GM11168 (cell line): ENCODE data around the gene SLAIN1.

Experiments
- in situ Hi-C: fragments of 300-500 bp; cut with MboI; formaldehyde crosslinking; loops from one replicate; pipeline ENCODE4 v1.12.0; 2022; ENCODE audit warnings: low sequenced_read_pairs; ENCODE audit not compliant: unreplicated experiment

The SLAIN1 gene

DNA sequence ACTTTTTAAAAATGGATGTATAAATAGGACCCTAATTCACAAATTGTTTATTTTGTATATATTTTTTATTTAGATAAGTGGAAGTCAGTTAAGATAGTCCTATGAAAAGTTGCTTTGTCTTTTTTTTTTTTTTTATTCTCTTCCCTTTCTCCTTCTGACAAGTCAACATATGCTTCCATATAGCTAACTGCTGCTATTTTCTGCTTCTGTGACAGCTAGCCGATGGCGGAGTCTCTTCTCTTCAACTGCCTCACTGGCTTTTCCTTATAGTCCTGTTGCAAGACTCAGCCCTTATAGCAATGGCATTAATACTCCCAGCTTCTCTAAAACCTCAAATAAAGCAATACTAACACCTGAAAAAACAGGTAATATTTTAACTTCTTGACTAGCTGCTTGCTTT is 45.3 kb downstream of the SLAIN1 start:
- in situ Hi-C loops = no loop called here

DNA sequence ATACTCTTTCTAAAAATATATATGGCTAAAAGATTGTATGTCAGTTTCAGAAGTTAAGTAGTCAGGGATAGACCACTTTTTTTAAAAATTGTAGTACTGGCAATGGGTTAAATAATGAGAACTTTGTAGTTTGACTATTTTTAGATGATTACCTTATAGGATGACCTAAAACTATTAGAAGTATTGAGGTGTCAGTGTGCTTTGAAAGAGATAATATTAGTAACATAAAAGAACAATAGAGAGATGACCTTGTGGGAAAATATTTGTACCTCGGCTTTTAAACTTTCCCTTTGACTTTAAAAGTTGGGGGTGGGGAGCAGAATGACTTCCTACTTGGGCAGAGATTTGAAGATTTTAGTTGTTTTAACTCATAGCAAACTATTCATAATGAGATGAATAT is 48.3 kb downstream of the SLAIN1 start:
- in situ Hi-C loops = no loop called here

DNA sequence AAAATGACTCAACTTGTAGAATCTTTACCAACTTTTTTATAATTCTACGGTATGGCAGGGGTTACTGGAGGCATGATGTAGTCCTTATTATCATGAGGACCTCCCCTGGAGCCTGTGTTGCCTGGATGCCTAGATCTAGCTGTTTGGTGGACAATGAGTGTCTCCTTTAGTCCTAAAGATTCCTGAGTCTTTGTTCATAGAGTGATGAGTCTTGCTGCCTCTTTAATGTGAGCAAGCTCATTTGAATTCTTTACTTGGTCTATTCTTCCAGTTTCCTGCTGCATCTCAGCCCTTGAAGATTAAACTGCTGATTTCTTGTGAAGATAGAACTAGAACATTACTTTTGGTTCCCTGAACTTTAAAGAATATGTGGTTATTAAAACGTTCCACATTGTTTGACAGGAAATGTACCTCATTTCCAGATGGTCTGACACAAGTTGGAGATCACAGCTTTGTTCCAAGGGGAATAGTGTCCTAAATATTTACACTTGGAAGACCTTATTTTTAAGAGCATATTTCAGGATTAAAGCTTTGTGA is 51.9 kb downstream of the SLAIN1 start:
- in situ Hi-C loops = no loop called here

DNA sequence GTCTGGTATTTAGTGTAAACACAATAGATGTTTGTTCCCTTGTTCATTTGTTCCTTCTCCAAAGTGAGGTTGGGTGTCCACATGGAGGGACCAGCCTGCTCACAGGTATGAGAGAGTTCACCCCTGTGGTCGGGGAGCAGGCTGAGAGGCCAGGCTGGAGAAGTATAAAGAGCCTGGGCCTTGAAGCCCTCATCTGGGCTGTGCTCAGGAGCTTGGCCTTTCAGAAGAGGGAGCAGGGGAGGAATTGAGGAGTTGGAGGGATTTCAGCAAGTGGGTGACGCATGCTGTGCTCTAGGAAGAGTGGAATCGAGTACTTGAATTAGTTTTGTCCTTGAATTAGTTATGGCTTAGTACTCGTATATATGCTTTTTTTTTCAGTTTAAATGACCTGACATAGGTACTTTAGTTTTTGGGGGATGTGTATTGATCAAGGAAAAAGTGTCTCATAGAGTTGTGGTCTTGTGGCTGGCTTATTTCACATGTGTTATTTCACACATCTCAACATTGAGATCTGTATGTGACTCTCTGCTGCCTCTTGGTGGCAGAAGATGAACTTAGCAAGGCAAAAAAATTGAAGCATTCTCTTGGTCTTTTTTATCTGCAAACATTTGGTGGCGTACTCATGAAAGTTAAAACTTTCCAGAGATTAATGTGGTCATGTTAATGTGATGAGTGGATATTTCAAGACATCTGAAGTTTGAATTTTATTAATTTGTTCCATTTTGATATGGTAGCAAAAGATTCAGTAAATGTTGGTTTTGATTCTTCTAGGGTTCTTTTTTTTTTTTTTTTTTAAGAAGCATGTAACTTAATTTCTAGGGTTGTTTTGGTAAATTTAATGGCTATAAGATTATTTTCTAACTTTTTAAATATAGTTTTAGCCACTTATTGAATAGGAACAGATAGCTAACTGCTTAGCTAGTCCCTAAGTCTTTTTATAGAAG is 54.3 kb downstream of the SLAIN1 start:
- in situ Hi-C loops = loop anchor here (5.0 kb wide), 1 partner anchor 159 kb away; no protein-coding TSS in a partner anchor

DNA sequence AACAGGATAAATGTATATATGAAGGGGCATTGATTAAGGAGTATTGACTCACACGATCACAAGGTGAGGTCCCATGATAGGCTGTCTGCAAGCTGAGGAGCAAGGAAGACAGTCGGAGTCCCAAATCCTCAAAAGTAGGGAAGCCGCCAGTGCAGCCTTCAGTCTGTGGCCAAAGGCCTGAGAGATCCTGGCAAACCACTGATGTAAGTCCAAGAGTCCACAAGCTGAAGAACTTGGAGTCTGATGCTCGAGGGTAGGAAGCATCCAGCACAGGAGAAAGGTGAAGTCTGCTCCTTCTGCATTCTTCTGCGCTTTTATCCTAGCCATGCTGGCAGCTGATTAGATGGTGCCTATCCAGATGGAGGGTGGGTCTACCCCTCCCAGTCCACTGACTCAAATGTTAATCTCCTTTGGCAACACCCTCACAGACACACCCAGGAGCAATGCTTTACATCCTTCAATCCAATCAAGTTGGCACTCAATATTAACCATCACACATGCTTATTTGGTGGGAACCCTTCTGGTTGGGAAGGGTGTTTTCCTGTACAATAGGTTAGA is 55.1 kb downstream of the SLAIN1 start:
- in situ Hi-C loops = loop anchor here (5.0 kb wide), 1 partner anchor 160 kb away; no protein-coding TSS in a partner anchor

DNA sequence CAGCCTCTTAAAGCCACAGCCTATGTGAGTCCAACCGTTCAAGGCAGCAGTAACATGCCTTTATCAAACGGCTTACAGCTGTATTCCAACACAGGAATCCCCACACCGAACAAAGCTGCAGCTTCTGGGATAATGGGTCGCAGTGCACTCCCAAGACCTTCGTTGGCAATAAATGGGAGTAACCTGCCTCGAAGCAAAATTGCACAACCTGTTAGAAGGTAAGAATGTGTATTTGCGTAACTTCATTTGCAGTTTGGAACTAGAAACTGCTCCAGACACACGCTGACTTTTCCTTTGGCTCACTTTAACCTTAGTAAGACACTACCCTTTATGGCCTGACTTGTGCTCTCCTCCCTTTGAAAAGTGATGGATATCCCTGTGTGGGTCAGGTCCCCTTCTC is 63.4 kb downstream of the SLAIN1 start:
- in situ Hi-C loops = no loop called here

DNA sequence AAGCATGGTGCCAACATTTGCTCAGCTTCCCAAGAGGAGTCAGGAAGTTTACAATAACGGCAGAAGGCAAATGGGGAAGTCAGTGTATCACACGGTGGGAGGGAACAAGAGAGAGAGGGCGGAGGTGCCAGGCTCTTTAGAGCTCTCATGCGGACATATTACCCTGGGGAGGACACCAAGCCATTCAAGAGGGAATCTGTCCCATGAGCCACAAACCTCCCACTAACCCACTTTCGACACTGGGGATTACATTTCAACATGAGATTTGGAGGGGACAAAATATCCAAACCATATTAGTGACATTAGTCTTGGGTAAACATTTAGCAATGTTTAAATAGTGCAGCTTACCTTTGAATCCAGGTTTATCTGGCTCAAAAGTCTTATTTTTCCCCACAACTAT is 69.9 kb downstream of the SLAIN1 start:
- in situ Hi-C loops = no loop called here

DNA sequence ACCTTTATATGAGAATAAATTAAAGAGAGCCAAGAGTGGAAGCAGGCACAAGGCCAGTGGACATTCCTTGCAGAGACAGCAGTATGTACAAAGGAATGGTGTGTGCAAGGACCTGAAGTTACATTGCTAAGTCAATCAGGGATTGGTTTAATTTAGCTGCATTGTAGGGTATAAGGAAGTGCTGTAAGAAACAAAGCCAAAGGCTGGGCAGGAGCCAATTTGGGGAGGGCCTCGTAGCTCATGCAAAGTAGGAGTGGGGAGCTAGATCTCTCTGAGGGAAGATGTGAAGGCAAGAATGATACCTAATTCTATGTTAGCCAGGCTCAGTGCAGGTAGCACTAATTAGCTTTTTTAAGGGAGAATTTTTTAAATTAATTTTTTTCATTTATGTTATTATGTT is 76.7 kb downstream of the SLAIN1 start:
- in situ Hi-C loops = loop anchor here (5.0 kb wide), 1 partner anchor 348 kb away; no protein-coding TSS in a partner anchor

DNA sequence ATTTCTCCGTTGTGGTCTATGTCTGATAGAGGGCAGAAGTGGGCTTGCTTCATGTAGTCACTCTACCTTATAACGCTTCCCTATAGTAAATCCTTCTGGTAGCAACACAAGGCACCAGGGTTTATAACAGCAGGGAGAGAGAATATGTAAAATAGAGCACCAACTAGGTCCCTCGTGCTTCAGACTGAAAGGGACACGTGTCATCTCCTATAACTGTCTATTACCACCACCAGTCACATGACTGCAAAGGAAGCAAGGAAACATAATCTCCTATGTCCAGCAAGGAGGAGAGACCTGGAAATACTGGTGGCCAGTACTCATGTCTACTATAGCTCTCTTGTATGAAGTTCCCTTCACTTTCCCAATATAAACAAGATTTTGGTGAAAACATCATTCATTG is 79.2 kb downstream of the SLAIN1 start:
- in situ Hi-C loops = no loop called here

DNA sequence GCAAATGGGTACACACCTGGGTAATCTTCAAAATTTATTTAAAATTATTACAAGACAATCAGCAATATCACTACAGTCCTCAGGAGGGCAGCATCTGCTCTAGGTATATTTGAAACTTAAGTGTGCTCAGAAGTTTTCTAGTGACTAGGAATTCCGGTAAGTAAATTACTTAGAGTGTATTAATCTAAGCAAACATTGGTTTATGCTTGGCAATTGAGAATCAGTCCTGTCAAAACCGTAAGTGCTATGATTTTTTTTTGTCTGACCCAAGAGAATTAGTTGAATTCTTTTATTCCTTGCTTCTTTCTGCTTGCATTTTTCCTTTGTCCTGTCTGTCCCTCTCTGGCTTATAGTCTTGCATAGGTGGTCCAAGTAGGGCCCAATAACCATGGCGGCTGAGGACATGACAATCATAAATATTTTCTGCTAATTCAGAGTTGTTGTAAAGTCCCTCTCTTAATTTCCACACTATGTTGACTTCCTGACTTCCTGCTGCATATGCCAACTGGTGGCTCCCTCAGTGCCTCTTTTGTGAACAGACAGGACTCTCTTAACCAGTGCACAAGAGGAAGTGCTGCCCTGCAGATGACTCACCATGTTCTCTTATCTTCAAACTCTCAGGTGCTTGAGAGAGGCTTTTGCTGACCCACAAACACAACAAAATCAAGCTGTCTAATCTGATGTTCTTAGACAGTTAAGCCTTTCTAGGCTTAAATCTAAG is 82.2 kb downstream of the SLAIN1 start:
- in situ Hi-C loops = no loop called here

DNA sequence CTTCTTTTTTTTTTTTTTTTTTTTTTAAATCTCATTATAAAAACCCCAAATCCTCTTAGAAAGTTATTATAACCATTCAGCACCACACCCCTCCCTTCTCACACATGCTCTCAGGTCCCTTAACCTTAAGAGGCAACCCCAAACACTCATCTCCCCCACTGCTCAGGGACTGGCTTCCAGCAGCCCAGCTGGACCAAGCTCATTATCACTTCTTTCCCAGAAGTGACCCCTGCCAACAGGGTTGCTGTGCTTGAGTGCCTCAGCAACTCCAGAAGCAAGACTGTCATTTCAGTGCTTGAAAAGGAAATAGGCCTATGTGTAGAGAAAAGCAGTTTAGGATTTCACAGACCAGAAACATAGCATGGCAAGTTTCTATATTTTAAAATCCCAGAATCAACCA is 84.3 kb downstream of the SLAIN1 start:
- in situ Hi-C loops = no loop called here

DNA sequence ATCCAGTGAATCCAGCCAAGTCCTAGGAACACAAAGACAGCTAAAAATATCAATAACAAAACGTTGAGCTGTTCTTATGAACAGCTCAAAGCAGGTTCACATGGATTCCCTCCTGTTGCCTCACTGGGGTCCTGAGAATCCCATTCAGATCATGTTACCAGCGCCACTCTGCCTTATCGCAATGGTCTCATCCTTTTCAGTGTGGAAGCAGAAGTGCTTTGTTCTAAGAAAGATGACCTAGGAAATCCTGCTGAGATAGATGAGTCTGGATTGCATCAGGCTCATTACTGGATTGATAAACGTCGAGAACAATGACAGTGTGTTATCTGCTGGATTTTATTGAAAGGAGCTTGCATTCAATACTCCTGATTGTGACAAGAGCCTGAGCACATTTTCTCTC is 87.0 kb downstream of the SLAIN1 start:
- in situ Hi-C loops = no loop called here

DNA sequence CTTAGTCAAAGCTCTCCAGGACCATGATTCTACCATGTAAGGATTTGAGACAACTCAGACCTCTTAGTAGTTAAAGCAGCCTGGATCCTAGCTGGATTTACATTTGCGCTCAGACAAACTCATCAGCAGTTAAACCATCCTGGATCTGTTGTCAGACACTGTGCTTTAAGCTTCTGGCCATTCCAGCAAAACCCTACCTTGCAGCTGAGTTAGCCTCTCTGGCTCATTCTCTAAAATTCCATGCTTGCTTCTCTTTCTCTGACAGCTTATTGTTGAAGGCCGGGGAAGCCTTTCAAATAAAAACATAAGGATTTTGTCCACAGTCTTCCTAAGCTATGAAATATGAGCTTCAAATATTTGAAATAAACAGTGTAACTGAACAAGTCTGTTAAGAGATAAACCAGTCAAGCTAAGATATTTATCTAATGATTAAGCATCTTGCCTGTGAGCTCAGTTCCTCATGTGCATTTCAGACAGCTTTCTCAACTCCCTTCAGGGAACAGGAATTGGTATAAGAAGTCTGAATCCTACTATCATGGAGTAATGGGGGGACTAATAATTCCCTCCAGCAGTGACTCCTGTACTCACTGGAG is 89.3 kb downstream of the SLAIN1 start:
- in situ Hi-C loops = no loop called here

DNA sequence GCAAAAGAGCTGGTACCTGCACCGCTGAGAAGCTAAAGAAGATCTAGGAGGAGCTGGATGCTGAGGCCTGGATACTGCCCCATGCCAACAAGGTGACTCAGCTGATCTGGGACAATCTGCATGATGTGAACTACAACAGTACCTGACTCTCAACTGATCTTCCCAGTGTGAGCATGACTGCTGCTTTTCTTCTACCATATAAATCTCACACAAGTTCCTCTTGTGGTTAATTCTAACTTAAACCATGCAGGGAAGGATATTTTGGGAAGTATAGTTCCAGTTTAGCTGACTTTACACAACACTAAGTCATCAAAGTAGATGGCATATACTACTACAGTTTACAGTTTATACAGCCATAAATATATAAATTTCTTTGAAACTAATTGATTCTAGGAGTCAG is 91.9 kb downstream of the SLAIN1 start:
- in situ Hi-C loops = no loop called here

DNA sequence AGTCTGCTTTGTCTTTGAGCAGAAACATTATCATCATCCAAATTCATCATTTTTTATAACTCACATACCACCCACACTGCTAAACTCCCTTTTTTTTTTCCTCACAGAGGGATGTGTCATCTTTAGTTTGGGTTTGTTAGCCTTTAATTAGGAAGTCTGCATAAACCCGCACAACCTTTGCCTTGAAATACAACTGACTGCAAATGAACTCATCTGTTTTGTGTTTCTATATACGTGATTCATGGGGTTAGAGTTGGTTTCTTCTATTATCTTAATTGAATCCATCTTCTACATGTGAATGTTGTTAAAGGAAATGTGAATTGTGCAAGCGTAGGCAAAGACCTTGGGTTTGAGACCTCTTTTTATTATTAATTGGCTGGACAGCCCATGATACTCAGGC is 102.7 kb downstream of the SLAIN1 start:
- in situ Hi-C loops = no loop called here

DNA sequence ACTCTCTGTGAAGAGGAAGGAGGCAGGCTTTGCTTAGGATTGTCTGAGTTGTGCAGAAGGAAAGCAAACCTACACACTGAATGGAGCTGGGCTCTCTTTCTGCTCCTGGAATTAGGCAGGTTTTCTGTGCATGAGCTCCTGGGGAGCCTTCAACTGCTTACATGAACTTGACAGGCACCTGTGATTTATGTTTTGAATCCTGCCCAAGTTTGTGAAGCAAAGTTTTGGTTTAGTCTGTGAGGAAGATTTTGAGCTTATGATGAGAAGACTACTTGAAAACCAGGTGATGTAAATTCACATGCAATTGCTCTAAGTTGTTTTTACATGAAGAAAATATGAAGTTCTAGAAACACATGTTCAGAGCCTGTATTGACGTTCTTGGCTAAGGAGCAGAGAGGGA is 109.0 kb downstream of the SLAIN1 start:
- in situ Hi-C loops = no loop called here

DNA sequence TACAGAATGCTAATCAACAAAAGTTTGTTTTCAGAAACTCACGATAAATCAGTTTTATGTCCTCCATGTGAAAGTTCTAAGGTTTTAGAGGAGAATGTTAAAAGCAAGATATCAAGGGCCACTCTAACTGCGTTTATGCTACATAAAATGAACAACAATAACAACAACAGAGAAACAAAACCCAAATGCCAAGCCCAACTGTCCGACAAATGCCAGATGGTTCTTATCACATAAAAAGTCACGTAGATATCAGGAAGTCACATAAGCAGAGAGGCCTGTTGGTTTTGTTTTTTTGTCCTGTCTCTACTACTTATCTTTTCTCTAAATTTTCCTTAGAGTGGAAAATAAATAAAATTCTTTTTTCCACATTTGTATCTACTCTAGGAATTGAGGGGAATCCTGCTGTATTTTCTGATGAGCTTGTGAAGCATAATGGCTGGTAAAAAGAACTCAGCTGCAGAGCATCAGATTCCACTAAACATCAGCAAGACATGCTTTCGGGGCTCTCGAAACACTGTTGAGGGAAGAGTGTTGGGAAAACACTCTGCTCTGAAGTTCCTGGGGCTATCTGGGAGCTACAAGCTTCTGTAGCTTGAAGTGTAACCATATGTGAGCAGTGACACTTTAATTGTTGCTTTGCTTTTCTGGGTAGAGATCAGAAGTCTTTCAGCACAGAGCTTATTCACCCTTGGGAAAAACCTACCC is 110.1 kb downstream of the SLAIN1 start:
- in situ Hi-C loops = no loop called here

DNA sequence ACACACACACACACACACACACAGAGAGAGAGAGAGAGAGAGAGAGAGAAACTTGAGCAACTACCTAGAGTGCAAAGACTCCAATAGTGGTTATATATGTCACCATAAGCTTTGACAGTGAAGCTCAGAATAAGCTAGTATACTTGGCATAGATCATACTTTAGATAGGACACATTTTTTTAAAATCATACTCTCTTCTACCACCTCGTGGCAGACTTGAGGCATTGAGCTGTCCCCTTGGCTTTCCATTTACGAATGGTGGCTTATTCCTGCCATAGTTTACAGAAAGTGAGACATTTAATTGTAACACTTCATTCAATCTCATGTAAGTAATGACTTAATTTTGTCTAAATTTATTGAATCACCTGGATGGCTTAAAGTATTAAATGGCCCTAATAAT is 112.9 kb downstream of the SLAIN1 start:
- in situ Hi-C loops = no loop called here

DNA sequence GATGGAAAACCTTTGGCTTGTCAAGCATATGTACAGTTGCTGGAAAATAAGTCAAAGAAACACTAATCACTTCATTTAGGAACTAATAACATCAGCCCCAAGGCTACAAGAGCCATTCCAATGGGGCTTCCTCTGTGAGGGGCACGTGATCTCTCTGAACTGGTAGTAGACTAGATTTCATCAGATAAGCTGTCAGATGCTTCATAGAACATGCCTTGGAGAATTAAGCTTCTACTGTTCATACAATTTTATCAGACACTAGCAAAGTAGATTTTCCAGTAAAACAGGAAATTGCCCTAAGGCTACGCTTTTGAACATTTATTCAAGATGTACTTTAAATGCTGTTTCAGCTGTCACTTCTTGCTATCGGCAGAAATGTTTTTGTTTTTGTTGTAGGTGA is 113.4 kb downstream of the SLAIN1 start:
- in situ Hi-C loops = no loop called here

DNA sequence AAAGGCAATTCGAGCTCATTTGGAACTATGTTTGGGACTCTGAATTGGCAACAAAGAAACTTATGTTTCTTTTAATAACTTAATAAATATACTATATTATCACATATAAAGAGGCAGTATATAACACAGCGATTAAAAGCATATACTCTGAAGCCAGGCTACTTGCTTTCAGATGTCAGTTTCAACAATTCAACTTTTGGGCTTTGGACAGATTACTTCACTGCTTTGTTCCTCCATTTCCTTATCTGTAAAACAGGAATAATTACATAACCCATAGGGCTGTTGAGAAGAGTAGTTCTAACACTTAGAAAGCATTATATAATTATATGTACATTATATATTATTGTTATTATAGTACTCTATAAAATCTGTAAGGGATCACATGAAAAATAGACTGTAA is 113.9 kb downstream of the SLAIN1 start:
- in situ Hi-C loops = no loop called here
